NCI-H2107 treated with DMSO at 0.1 percent for 48 hours (cell line): Measurements from ENCODE around the gene EDNRA.

Source experiments
- DNase-seq: peaks from one replicate; lab custom pipeline; 2025; ENCODE audit not compliant: unreplicated experiment; lab: John Stamatoyannopoulos, UW

The EDNRA gene

GRCh38 chr4:147496500-147496899, 15.6 kb downstream of the EDNRA start:
- no peak for DNase-seq

- DNase-seq: no peak
These were observed 17.2 kb downstream of the EDNRA start for GRCh38 chr4:147498031-147498660.

GRCh38 chr4:147508346-147508745, 27.4 kb downstream of the EDNRA start:
- no peak for DNase-seq

GRCh38 chr4:147509386-147509785, 28.5 kb downstream of the EDNRA start:
- no peak for DNase-seq

GRCh38 chr4:147510962-147511668, 30.2 kb downstream of the EDNRA start:
- DNase-seq: no peak

- DNase-seq: no peak
These were observed 32.2 kb downstream of the EDNRA start for GRCh38 chr4:147513091-147513490.

- DNase-seq: no peak
These were observed 33.1 kb downstream of the EDNRA start for GRCh38 chr4:147513952-147514351.

GRCh38 chr4:147515220-147515936, 34.5 kb downstream of the EDNRA start:
- DNase-seq: no peak

GRCh38 chr4:147516133-147516532, 35.2 kb downstream of the EDNRA start:
- DNase-seq: no peak

GRCh38 chr4:147518086-147518485, 37.2 kb downstream of the EDNRA start:
- DNase-seq: no peak

GRCh38 chr4:147518846-147519767, 38.2 kb downstream of the EDNRA start:
- peak; percentile 3 for DNase-seq

GRCh38 chr4:147524601-147525000, 43.7 kb downstream of the EDNRA start:
- DNase-seq: no peak

GRCh38 chr4:147525494-147526271, 44.8 kb downstream of the EDNRA start:
- no peak for DNase-seq

GRCh38 chr4:147526272-147526654, 45.4 kb downstream of the EDNRA start:
- no peak for DNase-seq

GRCh38 chr4:147528054-147528453, 47.2 kb downstream of the EDNRA start:
- DNase-seq: no peak

GRCh38 chr4:147530134-147530533, 49.2 kb downstream of the EDNRA start:
- DNase-seq: no peak

- DNase-seq: no peak
These were observed 49.8 kb downstream of the EDNRA start for GRCh38 chr4:147530723-147531122.

GRCh38 chr4:147532896-147533295, 52.0 kb downstream of the EDNRA start:
- DNase-seq: no peak

GRCh38 chr4:147533331-147533730, 52.4 kb downstream of the EDNRA start:
- no peak for DNase-seq

GRCh38 chr4:147535124-147535523, 54.2 kb downstream of the EDNRA start:
- DNase-seq: no peak
